Hepatocyte (in vitro differentiated cells): ENCODE measurements around the gene BZW1. TPM values are rescaled to one million over a fixed set of nuclear protein-coding genes. Genes with fewer than 3 reads are reported as not detected.

ENCODE experiments used
- DNase-seq: peaks from one replicate; pipeline ENCODE4 v3.0.0-alpha.2; 2016; ENCODE audit warnings: low spot score
- H2AFZ ChIP-seq: fragments of 200-600 bp; sonication (generic); 2 replicates; pipeline ENCODE4 v1.6.0; 2016; ENCODE audit warnings: antibody characterized with exemption, mild to moderate bottlenecking
- H3K27ac ChIP-seq: fragments of 200-600 bp; sonication (generic); 2 replicates; pipeline ENCODE4 v1.5.1; 2016; ENCODE audit warnings: mild to moderate bottlenecking
- H3K27me3 ChIP-seq: fragments of 200-600 bp; sonication (generic); 2 replicates; pipeline ENCODE4 v1.6.1; 2016
- H3K36me3 ChIP-seq: fragments of 200-600 bp; sonication (generic); replicated peaks from 2 replicates; pipeline ENCODE4 v1.5.1; 2016; ENCODE audit warnings: low read depth; ENCODE audit not compliant: insufficient read depth
- H3K4me1 ChIP-seq: fragments of 200-600 bp; sonication (generic); 2 replicates; pipeline ENCODE4 v1.5.1; 2016; ENCODE audit warnings: mild to moderate bottlenecking, moderate library complexity; ENCODE audit not compliant: insufficient read depth
- H3K4me2 ChIP-seq: fragments of 200-600 bp; sonication (generic); 2 replicates; pipeline ENCODE4 v1.6.0; 2016
- H3K4me3 ChIP-seq: fragments of 200-600 bp; sonication (generic); 2 replicates; pipeline ENCODE4 v1.5.1; 2016; ENCODE audit warnings: mild to moderate bottlenecking
- H3K79me2 ChIP-seq: fragments of 200-600 bp; sonication (generic); 2 replicates; pipeline ENCODE4 v1.6.0; 2017; ENCODE audit warnings: mild to moderate bottlenecking
- H3K9me2 ChIP-seq: fragments of 200-600 bp; sonication (generic); replicated peaks from 2 replicates; pipeline ENCODE4 v1.6.0; 2017; ENCODE audit warnings: mild to moderate bottlenecking; ENCODE audit not compliant: insufficient read depth
- H3K9me3 ChIP-seq: fragments of 200-600 bp; sonication (generic); 2 replicates; pipeline ENCODE4 v1.5.1; 2016; ENCODE audit warnings: low read depth, mild to moderate bottlenecking
- H4K20me1 ChIP-seq: fragments of 200-600 bp; sonication (generic); 2 replicates; pipeline ENCODE4 v1.6.0; 2016; ENCODE audit warnings: mild to moderate bottlenecking; ENCODE audit not compliant: insufficient read depth, poor library complexity, severe bottlenecking
- CTCF ChIP-seq: fragments of 200-600 bp; sonication (generic); IDR thresholded peaks from 2 replicates; pipeline ENCODE4 v1.5.1; 2016; ENCODE audit warnings: antibody characterized with exemption, mild to moderate bottlenecking; ENCODE audit not compliant: poor library complexity
- EZH2 ChIP-seq: fragments of 200-600 bp; sonication (generic); IDR thresholded peaks from 2 replicates; pipeline ENCODE4 v1.6.1; 2016; ENCODE audit warnings: antibody characterized with exemption, mild to moderate bottlenecking, borderline replicate concordance
- EZH2phosphoT487 ChIP-seq: fragments of 200-600 bp; sonication (generic); IDR thresholded peaks from one replicate; pipeline ENCODE4 v1.6.1; 2018; ENCODE audit warnings: antibody characterized with exemption, mild to moderate bottlenecking, low read depth, moderate library complexity; ENCODE audit not compliant: unreplicated experiment, severe bottlenecking
- WGBS: methylation state at CpG from one replicate; pipeline ENCODE4 v1.1.6; 2016; ENCODE audit warnings: low lambda C conversion rate; ENCODE audit errors: missing lambda C conversion rate; 5-methylcytosine and 5-hydroxymethylcytosine counted together
- polyA plus RNA-seq: library from polyadenylated mRNA; unstranded; fragments of >200 nt; fragmentation: Nextera tagmentation; extraction: Ambion mirVana; gene quantifications from 2 replicates; pipeline ENCODE4 v1.2.1, GENCODE V29; 2016
- total RNA-seq: library from RNA; depleted of rRNA; stranded (reverse); fragments of >200 nt; gene quantifications from 2 replicates; pipeline ENCODE4 v1.2.3, GENCODE V29; 2014

BZW1 gene
- total and polyA plus RNA-seq, 2 experiments from 2014 or later: 133 to 237 TPM

GRCh38 chr2:200856806-200857205, 45.1 kb downstream of the BZW1 start:
- TF ChIP-seq EZH2phosphoT487 (no peak), EZH2 (no peak), CTCF (no peak)
- Histone ChIP-seq H3K36me3 (peaks cover 27% of the 10 kb centered on the region), H2AFZ (no peak overlapping the region), H3K27ac (no peak overlapping the region), H3K4me2 (no peak overlapping the region), H3K4me1 (peaks cover 7% of the 10 kb centered on the region), H3K27me3 (no peaks in the 10 kb centered on the region), H3K79me2 (peaks cover 68% of the 10 kb centered on the region), H3K9me3 (no peaks in the 10 kb centered on the region), H3K9me2 (no peaks in the 10 kb centered on the region), H4K20me1 (peaks cover 95% of the 10 kb centered on the region), H3K4me3 (no peak overlapping the region)
- WGBS: 95% methylated on average over 8 of the region's 8 CpGs
- DNase-seq: no peak

GRCh38 chr2:200860092-200860795, 48.5 kb downstream of the BZW1 start:
- TF ChIP-seq EZH2phosphoT487 (no peak), CTCF (no peak), EZH2 (no peak)
- Histone ChIP-seq H3K4me2 (peak overlapping the region; percentile 90), H3K27me3 (no peaks in the 10 kb centered on the region), H3K9me2 (no peaks in the 10 kb centered on the region), H3K27ac (no peak overlapping the region), H3K4me3 (no peak overlapping the region), H3K79me2 (peaks cover 84% of the 10 kb centered on the region), H3K9me3 (no peaks in the 10 kb centered on the region), H2AFZ (no peak overlapping the region), H3K36me3 (peaks cover 23% of the 10 kb centered on the region), H3K4me1 (peaks cover 7% of the 10 kb centered on the region), H4K20me1 (peaks cover 82% of the 10 kb centered on the region)
- 83% methylated on average over 12 of the region's 12 CpGs for WGBS
- no peak for DNase-seq

GRCh38 chr2:200861617-200862155, 50.0 kb downstream of the BZW1 start:
- H4K20me1 ChIP-seq: peaks cover 69% of the 10 kb centered on the region
- 50% methylated on average over 4 of the region's 4 CpGs for WGBS
- no peak for DNase-seq

More at GRCh38 chr2:200861617-200862155, 50.0 kb downstream of the BZW1 start:
- no peak for TF ChIP-seq EZH2phosphoT487
- no peak for TF ChIP-seq EZH2
- no peak for TF ChIP-seq CTCF
- Histone ChIP-seq H3K27me3 (no peaks in the 10 kb centered on the region), H3K79me2 (peaks cover 76% of the 10 kb centered on the region), H2AFZ (no peak overlapping the region), H3K4me3 (peak overlapping the region; percentile 83), H3K9me3 (no peaks in the 10 kb centered on the region), H3K4me1 (peaks cover 7% of the 10 kb centered on the region), H3K9me2 (no peaks in the 10 kb centered on the region), H3K4me2 (peak overlapping the region; percentile 90), H3K36me3 (peaks cover 23% of the 10 kb centered on the region), H3K27ac (peak overlapping the region; percentile 100)
